SKM-1 (cell line): ENCODE measurements around the gene IL2RA.

Experiments used
- DNase-seq: peaks from one replicate; lab custom pipeline; 2025; ENCODE audit not compliant: unreplicated experiment; lab: John Stamatoyannopoulos, UW

IL2RA gene

DNA sequence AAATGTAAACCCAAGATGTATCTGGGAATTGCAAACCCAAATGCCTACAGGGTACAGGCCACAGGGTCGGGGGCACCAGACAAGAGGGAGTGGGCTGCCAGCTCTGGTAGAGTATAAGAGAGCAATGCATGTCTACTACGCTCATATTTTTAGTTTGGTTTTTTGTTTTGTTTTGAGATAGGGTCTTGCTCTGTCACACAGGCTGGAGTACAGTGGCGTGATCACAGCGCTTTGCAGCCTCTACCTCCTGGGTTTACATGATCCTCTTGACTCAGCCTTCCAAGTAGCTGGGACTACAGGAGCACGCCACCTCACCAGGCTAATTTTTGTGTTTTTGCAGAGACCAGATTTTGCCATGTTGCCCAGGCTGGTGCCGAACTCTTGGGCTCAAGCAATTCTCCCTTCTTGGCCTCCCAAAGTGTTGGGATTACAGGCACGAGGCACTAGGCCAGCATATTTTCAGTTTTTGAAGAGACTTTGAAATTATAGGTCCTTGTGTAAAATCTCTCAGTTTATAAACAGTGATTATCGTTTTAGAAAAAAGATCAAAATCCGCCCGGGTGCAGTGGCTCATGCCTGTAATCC lies 73.7 kb downstream of the IL2RA start:
- no peak for DNase-seq

DNA sequence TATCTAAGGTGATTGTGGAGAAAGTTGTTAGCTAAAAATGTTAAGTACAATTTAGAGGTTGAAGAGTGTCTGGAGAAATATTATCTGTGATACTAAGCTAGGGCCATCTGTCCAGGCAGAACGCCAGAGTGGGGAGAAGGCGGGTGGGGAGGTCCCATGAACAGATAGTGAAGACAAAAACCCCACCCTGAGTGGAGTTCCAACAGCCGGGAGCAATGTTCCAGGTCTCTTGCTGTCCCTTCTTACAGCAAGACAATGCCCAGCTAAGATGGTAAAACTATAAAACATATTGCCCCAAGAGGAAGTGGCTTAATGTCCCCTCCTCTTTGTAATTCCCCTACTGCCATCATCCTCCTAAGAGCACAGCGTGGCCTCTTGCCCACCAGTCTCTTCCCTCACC lies 74.4 kb downstream of the IL2RA start:
- DNase-seq: no peak

DNA sequence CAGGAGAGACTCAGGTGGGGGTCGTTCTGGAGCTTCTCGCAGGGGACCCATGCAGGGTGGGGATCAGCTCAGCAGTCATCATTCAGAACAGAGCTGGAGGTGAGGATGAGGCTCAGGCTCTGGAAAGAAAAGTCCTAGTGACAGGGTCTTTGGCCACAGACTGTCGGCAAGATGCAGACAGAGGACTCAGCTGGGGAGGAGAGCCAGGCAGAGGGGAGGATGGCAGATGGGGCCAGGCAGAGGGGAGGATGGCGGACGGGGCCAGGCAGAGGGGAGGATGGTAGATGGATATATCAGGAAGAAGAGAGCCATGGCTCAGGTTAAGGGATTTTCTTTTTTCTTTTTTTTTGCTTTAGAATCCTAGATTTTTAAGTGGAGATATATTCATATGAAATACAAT lies 77.1 kb downstream of the IL2RA start:
- no peak for DNase-seq

DNA sequence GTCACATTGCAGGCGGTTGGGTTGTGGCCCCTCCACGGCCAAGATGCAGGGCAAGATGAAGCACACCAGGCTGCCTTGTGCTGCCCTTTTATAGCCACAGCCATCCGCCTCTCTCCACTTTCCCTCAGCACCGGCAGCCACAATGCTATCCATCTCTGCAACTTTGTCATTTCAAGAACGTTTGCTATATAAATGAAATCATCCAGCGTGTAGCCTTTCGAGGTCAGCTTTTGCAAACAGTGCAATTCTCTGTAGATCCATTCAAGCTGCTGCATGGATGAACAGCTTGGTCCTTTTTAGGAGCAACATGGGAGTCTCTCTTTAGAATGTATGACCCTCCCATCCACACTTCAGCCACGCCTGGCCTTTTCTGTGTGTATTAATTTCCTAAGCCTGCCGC lies 78.4 kb downstream of the IL2RA start:
- DNase-seq: no peak

DNA sequence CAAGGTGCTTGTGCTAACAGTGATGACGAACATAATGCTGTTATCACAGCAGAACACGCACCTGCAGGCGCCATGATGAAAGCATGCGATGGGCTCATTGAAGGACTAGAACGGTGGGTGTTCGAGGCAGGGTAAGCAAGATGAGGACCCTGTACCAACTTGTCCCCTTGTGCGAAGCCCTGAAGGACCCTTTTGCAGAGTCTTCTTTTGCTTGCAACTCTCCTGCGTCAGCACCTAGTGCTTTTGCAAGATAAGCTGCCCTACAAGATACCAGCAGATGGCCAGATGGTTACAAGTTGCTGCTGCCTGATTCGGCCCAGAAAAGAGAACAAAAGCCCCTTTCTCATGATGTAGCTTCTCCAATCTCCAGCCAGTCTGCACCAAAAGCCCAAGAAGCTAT lies 80.6 kb downstream of the IL2RA start:
- DNase-seq: no peak

DNA sequence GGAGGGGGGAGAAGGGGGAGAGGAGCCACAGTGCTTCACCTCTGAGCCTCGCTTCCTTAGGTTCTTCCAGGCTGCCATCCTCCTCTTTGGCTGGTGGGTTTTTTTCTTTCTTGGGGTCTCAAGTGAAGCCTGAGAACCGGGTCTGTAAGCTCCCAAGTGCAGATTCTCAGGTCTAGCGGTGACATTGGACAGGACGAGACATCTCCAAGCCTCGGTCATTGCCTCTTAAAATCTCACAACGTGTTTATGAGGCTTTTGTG lies 84.0 kb downstream of the IL2RA start:
- no peak for DNase-seq

DNA sequence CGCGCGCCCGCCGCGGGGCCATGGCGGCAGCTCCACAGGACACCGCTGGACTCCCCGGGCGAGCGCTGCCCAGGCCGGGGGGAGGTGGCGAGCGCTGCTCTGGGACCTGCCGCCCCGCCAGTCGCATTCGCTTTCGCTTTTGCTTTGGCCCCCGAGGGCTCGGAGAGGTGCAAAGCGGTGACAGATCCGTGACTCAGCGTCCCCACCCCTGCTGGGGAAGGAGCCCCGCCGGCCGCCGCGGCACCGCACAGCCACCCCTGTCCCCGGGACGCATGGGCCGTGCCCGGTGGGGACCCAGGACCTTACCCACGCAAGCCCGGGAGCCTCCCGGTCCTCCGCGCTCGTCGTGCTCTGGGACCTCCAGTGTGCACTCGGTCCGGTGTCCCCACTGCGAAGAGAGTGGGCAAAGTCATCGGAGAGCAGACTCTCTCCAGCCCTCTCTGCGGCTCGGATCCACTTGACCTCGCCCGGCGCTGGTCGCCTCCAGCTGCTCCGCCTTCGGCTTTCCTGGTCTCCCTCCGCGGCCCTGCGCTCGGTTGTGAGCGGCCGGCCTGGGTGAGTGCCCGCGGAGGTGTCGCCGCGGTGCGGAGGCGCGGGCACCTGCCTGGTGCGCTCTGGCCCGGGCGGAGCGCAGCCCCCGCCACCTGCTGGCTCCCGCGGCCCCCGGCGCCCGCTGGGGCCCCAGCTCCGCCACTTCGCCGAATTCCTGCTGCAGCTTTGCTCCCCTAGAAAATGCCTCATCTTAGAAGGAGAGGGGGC lies 84.5 kb downstream of the IL2RA start, which contains the start of gene IL15RA:
TSS of gene IL15RA (minus strand) at position 73 of the 759 bp plus-strand sequence. CDS start at position 22, 51 bp downstream.
- no peak for DNase-seq

DNA sequence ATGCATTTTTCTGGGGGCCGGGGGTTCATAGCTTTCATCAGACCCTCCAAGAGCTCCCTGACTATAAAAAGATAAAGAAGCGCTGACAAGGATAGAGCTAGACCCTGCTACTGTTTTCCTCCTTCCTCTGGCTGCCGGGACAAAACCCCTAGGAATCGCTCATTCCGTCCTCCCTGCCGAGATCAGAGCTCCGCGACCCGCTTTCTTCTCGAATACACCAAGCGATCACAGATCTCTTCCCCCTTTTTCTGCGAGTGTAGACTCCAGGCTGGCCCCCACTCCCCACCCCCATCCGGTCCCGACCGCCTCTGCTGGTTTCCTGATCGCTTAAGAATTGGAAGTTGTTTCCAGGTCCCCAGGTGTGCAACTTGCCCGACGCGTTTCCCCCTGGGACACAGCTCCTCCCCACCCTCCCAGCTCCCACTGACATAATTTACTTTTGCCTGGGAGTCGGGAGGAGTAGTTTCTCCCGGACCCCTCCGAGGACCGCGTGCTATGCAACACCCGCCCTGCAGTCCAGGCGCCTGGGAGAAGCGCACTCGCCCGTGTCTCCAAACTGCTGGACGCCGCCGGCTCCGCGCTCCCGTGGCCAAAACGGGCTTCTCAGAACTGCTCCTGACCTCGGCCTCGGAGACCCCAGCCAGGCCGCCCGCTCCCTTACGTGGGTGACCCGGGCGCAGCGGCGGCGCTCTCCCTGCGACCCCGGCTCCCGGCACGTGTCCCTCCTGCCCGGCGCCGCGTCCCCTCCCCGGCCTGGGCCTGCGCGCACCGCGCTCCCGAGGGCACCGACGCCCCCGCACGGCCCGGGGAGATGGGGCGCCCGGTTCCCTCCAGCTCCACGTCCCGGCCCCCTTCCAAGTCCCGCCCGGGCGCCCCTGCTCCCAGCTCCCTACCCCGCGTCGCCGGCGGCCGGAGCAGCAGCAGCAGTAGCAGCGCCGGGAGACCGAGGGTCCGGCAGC lies 85.4 kb downstream of the IL2RA start:
- no peak for DNase-seq

DNA sequence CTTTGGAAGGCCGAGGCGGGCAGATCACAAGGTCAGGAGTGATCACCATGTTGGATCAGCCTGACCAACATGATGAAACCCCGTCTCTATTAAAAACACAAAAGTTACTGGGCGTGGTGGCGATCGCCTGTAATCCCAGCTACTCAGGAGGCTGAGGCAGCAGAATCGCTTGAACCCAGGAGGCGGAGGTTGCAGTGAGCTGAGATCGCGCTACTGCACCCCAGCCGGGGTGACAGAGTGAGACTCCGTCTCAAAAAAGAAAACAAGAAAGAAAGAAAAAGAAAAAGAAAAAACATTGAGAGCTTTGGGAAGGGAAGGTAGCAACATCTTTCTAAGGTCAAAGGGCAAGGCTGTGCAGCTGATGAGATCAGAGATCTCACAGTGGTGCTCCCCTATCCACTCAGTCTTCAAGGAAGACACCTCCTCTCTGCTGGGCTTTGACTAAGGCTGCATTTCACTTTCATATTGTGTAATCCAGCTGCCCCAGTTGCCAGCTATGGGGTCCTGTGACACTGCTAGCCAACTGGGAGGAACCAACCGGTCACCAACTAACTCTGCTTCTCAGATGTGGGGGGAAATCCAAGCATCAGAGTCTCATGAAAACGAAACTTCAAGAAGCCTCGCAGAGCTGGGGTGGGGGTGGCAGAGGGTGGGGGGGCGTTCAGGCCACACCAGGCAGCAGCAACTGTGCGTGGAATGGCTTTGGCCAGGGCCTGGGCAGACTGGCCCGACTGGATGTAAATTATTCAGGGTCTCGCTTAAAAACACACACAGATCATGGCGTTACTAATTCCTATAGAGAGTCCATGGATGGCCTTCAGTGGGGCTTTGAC lies 86.3 kb downstream of the IL2RA start:
- DNase-seq: no peak

DNA sequence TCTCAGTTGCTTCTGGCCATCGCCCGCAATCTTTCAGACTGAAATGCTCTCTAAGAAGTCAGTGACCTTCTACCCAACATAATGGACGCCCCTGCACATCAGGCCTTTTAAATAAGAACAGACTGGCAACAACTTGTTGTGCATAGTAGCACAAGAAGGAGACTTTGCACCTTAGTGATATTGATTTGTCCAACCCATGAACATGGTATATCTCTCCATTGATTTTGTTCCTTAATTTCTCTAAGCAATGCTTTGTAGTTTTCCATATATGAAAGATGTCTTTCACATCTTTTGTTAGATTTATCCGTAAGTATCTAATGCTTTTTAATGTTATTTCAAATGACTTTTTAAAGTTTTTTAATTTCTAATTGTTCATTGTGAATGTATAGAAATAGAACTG lies 89.1 kb downstream of the IL2RA start:
- DNase-seq: no peak

DNA sequence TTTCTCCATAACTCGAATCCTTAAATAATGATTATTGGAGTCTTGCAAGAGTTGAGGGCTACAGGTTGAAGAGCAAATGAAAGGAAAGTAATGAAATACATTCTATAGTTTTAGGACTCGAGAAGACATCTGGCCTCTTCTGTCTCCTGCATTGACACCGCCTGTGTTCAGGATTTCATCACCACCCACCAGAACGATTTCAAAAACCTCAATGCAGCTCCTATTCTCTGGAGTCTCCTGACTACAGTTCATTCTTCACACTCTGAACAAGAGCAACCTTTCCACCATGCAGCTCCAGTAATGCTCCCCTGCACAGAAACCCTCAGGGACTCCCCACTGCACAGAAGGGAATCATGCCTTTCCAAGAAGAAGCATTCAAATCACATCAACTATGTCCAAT lies 90.3 kb downstream of the IL2RA start:
- DNase-seq: no peak

DNA sequence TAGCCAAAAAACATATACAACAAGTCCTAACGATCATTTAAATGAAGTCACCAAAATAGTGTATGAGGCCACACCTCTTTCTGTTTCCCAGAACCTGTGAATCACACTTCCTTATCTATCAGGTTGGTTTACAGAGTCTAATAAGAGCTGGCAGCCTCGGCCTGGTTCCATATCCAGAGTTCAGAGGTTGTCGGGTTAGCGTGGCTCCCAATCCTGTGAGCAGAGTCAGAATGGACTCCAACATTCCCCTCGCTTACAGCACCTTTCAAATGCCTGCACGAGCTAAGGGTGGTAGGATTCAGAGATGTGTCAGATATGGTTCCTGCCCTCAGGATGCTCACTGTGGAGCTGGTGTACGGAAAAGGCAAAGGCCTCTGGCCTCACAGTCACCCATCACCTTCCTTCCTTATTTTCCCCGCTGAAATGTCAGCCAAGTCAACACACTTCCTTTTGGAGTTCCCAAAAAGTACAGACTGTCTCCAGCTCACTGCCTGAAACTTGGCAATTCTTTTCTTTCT lies 90.8 kb downstream of the IL2RA start:
- DNase-seq: no peak

DNA sequence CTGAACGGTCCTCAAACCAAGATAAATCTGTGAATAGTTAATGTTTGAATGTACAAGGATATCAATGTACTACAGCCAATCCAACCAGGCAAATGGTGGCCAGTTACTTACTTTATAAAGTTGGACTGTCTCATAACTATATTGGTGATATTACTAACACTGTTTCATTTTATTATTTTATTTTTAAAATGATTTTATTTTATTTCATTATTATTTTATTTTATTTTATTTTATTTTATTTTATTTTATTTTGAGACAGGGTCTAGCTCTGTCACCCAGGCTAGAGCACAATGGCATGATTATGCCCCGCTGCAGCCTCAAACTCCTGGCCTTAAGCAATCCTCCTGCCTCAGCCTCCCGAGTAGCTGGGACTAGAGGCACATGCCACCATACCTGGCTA lies 91.6 kb downstream of the IL2RA start:
- DNase-seq: no peak

DNA sequence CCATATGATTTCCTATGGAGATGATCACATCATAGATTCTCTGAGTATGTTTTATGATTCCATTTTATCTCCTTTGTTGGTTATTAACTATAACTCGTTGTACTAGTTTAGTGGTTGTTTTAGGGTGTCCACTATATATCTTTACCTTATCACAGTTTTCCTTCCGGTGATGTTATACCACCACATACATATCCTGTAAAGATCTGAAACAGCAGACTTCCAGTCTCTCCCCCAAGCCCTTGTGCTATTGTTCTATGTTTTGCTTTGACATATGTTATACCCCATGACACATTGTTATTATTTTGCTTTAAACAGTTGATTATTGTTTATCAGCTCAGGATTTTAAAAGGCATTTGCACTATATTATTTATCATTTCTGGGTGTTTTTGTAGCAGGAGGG lies 92.1 kb downstream of the IL2RA start:
- DNase-seq: no peak

DNA sequence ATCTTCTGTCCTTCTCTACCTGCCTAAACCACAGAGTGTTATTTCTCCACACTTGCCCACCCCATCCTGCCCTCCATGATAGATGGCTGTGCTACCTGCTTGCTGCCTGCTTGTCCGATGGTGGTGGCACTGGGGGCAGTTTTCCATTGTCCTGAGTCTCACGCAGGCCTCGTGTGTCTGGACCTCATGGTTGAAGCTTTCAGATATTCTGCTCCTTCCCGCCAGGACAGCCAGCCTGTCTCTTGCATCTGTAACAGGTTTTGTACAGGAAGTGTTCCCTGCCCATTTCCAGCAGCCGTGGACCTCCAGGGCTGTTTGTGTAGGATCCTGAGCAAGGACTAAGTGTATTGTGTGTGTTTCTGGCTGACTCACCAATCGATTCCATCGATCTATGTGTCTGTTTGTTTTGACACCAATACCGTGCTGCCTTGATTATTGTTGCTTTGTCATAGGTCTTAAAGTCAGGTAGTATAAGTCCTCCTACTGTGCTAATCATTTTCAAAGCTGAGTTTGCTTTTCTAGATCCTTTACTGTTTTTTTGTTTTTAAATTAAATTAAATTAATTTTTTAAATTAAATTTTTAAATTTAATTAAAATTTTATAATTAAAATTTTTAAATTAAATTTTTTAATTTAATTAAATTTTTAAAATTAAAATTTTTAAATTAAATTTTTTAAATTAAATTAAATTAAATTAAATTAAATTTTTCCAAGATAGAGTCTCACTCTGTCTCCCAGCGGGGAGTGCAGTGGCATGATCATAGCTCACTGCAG lies 93.3 kb downstream of the IL2RA start:
- no peak for DNase-seq

DNA sequence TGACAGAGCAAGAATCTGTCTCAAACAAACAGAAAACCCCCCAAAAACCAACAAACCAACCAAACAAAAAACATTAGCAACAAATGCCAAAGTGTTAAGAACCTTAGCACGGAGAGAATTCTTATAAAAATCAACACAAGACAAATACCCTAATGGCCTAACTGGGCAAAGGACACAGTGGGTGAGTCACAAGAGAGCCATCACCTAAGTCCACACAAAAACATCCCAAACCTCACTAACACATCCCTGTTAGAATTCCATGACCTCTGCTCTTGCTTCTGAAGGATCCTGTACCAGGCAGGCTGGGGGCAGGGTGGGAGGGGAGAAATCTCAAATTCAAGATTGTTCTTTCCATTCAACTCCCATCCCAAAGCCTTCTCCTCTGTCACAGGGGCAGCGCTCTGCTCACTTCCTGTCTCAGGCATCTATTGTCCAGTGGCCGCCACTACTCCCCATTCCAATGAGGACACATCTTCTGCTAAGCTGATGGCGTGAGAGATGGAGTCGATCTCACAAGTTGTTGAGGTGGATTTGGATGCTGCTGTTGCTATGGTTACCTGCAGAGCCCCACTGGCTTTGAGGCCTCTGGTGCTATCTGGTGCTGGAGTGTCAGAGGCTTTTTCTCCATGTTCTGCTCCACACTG lies 94.0 kb downstream of the IL2RA start:
- no peak for DNase-seq

DNA sequence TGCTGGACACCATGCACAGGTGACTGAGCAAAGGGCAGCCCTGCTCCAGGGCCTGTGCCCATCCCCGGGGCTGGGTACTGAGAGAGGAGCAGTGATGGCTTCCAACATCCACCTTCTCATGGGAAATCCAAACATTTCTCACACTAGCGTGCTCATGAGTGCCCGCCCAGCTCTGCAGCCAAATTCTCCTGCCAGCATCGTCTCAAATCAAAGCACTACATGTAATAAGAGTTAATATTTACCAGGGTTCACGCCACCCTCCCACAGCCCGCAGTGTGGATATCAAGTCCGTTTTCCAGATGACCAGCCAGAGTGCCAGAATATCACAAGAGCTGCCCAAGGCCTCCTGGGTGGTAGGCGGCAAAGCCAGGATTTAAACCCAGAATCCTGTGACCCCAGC lies 96.9 kb downstream of the IL2RA start:
- no peak for DNase-seq

DNA sequence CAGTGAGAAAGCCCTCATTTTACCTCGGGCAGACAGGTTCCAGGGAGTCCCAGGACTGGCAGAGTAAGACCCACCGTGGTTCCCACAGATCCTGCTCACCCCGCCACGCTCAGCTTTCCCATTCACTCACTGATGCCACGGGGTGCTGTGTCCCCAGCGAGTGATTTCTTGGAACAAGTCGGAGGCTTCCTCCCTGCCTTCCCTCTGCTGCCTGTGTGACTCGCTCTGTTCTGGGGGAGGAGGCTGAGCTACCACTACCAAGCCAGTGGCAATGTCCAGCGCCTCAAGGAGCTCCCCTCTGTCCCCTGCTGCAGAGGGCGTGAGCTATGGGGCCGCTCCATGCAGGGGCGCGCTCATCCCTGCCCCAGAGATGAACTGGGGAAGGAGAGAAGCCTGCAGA lies 97.4 kb downstream of the IL2RA start:
- DNase-seq: no peak

DNA sequence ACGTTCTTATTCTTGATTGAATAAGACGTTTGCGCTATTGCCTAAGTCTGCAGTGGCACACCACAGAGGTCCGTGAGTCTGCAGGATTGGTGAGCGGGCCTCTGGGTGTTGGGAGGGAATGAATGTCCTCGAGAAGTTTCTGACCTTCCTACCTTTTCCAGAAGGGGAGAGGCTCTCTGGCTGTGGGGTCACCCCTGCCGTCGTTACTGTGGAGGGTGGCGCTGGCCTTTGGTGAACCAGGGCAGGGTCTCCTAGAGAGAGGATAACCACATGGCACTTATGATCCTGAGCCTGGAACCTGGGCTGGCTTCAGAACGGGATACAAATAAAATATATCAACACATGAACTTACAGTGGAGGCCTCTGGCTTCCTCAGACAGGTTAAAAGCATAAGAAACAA lies 98.6 kb downstream of the IL2RA start:
- DNase-seq: no peak

DNA sequence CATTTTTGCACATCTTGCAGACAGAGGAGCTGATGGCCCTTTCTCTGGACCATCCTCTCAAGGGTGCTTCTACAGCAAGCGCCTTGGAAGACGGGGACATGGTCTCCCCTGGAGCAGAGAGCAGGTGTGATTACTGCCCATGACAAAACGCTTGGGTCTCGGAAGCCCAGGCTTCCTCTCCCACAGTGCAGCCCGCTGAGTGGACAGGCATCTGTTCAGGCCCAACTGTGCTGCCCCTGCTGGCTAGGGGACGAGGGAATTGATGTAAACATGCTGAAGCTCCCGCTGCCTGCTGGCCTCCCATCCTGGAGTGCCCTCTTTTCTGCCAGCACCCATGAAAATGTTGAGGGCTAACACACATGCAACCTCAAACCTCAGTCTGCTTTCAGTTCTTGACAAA lies 99.1 kb downstream of the IL2RA start:
- no peak for DNase-seq
